HG02678 (cell line): ENCODE results near the gene BCAS3.

ENCODE experiments used
- ATAC-seq: cut with Tn5 transposase; IDR thresholded peaks from one replicate; pipeline ENCODE4 v1.9.1; 2021; ENCODE audit warnings: mild to moderate bottlenecking, moderate library complexity; ENCODE audit not compliant: unreplicated experiment

Gene BCAS3

DNA sequence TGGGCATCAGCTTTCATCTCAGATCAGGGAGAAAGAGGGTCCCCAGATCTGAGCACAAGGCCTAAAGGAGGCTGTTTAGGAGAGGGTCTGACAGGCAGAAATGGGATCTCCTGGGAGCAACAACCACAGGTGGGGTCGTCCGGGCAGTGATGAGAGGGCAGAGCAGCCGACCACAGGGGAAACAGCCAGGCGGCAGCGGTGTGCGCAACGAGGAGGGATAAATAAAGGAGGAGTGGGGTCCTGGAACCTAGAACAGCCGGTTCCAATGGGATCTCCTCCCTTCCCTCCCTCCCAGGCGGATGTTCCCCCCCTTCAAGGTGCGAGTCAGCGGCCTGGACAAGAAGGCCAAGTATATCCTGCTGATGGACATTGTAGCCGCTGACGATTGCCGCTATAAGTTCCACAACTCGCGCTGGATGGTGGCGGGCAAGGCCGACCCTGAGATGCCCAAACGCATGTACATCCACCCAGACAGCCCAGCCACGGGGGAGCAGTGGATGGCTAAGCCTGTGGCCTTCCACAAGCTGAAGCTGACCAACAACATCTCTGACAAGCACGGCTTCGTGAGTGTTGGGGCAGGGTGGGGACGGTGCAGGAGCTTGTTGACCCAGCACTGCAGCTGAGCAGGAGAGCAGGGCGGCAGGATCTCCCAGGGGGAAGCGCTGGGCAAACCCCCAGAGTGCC, 723.9 kb downstream of the BCAS3 start:
- ATAC-seq, result no peak

DNA sequence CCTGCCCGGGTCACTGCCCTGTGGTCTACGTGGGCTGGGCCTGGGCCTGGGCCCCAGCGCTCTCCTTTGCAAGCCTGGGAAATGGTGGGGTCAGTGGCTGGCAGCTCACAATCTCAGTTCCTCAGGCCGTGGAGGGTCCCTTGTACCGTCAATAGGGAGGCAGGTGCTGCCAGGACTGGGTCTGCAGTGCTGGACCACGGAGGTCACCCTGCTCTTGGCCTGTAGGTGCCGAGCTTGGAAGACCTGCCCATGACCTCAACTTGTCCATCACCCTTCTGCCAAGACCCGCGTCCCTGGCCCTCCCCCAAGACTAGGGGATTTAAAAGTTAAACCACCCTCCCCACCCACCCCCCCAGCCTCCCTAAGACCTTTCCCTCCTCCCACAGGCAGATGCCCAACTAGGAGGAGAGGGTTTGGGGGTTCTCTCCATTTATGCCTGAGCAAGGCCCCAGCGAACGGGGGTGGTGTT, 724.5 kb downstream of the BCAS3 start:
- no peak for ATAC-seq

DNA sequence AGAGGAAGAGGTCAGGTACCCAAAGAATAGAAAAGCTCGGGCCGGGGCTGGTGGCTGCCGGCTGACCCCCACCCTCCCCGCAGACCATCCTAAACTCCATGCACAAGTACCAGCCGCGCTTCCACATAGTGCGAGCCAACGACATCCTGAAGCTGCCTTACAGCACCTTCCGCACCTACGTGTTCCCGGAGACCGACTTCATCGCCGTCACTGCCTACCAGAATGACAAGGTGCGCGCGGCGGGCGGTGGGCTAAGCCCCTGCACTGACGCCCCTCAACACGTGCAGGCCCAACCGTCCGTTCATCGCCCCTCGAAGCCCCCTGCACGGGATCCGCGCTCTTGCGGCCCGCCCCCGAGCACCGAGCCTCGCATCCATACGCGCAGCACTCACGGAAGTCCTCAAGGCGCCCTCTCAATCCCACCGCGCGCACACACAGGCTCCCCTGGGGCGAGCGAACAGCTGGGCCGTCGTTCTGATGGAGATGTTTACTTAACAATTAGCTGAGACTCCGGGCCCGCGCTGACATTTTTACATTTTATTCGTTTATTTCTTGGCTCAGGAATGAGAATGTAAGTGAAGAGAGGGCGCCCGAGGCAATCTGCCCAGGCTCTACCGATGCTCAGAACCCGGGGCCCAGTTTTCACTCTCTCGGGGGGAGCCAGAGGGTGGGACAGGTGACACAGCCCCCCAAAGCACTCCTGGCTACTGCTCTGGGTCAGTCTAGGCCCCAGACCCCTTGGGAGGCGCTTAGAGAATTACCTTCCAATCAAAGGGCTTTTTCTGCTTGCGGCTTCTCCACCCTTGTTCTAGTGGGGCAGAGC, 725.5 kb downstream of the BCAS3 start:
- ATAC-seq, result no peak

DNA sequence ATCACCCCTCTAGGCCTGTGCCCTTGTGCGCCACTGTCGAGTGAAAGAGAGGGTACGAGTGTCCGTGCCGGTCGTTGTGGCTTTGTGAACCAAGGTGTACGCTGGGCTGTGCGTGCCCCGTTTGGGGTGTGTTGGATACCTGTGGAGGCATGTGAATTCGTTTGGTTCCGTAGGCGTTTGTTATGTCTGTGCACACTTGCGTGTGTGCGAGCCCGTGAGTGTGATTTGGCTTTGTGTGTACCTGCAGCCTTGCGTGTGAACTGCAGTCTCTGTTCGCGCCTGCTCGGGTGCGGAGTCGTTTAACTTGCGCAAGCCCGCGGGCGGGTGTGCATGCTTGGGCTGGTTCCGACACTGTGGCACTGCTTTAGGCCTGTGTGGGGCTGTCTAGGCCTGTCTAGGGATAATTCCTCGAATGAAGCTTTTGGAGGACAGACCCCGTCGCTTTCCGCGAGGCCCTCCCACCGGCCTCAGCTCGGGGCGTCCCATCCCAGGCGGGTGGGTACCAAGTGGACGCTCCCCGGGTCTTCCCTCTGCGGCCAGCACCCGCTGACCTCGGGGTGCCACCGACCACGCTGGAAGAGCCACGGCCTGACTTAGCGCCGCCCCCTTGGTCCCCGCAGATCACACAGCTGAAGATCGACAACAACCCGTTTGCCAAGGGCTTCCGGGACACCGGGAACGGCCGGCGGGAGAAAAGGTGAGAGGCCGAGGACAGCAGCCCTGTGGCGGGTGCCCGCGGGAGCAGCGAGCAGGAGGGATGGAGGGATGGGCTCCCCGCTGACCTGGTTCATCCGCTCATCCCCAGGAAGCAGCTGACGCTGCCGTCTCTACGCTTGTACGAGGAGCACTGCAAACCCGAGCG, 726.4 kb downstream of the BCAS3 start:
- no peak for ATAC-seq

DNA sequence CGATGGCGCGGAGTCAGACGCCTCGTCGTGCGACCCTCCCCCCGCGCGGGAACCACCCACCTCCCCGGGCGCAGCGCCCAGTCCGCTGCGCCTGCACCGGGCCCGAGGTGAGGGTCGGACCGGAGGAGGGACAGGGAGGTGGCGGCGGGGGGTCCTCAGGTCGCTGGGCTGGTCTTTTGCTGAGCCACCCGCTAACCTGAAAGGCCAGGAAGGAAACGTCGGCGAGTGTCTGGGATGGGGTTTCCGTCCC, 726.9 kb downstream of the BCAS3 start:
- ATAC-seq, result no peak

DNA sequence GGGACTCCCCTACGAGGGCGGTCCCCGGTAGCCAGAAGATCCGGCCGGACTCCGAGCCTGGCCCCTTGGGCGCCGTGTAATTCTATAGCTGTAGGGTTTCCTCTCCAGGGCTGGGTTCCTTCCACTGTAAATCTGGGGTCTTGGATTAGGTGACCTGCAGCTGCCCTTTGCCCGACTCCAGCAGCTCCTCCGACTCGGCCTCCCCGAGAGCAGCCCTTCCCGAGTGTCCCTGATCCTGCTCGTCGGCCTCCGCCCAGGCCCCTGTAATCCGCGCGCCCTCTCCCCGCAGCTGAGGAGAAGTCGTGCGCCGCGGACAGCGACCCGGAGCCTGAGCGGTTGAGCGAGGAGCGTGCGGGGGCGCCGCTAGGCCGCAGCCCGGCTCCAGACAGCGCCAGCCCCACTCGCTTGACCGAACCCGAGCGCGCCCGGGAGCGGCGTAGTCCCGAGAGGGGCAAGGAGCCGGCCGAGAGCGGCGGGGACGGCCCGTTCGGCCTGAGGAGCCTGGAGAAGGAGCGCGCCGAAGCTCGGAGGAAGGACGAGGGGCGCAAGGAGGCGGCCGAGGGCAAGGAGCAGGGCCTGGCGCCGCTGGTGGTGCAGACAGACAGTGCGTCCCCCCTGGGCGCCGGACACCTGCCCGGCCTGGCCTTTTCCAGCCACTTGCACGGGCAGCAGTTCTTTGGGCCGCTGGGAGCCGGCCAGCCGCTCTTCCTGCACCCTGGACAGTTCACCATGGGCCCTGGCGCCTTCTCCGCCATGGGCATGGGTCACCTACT, 727.4 kb downstream of the BCAS3 start:
- ATAC-seq, result no peak

DNA sequence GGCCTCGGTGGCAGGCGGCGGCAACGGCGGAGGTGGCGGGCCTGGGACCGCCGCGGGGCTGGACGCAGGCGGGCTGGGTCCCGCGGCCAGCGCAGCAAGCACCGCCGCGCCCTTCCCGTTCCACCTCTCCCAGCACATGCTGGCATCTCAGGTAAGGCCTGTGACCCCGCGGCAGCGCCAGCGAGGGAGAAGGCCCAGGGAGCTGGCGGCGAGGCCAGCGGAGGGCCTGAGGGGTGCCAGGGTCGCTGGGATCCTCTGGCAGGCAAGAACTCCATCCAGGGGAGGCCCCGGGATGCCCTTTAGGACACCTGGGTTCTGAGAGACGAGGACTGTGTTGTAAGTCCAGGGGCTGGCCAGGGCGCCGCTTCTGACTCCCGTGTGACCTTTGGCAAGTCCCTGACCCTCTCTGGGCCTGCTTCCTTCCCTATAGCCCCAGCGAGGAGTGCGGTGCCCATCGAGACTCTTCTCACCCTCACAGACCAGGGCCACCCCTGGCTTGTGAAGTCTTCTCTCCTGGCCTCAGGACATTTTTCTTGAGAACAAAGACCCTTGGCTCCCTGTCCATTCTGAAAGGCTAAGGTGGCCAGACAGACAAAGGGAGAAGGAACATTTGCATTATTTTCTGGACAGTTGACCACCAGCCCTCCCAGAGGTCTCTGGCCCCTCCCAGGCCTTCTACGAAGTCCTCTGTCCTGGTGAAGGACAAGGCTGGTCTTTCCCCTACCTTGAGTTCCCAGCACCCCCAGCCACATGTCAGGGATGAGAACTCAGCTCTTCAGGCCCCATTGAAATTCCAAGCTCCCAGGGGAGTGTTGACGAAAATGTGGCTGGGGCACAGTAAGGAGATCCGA, 728.3 kb downstream of the BCAS3 start:
- ATAC-seq, result no peak

DNA sequence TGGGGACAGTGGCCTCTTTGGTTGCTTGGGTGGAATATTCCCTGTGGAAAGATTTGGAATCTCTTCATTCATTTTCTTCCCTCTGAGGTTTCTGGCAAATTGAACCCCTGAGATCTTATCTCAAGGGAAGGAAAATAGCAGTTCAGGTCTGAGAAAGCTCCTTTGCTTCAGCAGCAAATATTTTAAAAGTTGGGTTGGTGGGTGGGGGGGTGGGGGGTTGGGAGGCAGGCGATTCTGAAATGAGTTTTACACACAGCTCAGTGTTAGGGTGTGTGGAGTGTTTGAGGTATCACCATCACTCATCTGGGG, 728.8 kb downstream of the BCAS3 start:
- no peak for ATAC-seq

DNA sequence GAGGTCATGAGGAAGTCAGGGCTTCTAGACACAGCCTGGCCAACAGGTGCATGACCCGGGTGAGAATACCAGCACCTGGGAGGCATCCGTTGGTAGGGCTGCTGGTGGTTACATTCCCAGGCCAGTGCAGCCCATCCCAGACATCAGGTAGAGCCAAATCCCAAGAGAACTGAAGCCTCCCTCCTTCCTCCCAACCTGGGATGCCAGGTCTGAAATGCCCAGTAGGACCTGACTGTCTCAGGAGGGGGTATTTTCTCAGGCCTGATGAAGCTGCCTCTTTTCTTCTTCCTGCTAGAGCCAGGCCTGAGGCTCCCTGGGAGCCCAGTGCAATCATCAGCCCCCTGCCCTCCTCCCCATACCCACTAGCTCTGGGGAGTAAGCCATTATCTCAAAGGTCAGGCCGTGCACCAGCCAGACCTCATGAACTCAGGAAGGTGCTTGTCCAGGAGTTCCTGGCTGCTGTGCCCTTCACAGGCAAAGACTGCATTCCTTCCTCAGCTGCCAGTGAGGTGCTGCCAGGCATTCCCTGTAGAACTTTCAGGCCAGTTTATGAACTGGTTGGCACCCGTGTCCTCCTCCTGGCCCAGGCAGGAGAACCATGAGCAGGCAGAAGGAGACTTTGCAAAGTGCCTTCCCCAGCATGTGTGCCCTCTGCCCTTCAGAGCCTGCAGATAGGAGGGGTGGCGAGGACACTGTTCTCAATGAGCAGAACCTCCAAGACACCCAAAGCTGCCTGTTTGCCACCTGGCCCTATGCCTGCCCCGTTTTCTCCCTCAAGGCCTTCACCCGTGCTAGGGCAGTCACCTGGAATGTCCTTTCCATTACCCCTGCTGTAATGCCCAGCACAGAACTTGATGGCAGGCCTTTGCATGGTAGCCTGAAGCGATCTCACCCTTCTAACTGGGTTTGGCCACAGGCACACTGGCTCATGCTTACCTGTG, 729.6 kb downstream of the BCAS3 start:
- ATAC-seq, result no peak

DNA sequence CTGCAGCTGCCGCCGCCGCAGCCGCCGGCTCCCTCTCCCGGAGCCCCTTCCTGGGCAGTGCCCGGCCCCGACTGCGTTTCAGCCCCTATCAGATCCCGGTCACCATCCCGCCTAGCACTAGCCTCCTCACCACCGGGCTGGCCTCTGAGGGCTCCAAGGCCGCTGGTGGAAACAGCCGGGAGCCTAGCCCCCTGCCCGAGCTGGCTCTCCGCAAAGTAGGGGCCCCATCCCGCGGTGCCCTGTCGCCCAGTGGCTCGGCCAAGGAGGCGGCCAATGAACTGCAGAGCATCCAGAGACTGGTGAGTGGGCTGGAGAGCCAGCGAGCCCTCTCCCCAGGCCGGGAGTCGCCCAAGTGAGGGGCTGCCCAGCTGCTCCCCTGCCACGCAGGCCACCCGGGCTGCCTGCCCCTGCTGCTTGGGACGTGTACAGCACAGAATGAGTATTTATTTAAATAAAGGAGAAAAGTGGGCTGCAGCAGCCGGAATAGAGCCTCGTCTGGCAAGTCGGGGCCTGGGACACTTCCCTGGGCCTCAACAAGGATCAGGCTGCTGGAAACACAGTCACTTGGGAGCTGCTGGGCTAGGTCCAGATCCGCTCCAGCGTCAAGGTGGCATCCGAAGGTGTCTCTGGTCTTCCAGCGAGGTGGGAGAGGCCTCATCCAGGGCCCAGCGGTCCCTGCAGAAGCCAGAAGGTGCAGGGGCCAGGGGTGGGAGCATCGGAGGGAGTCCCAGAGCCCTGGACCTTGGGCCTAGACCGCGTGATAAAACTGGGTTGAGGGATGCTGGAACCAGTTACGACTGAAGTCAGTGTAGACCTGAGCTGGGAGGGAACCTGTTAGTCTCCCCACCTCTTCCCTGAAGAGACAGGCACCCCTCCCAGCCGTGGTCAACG, 730.7 kb downstream of the BCAS3 start:
- no peak for ATAC-seq

DNA sequence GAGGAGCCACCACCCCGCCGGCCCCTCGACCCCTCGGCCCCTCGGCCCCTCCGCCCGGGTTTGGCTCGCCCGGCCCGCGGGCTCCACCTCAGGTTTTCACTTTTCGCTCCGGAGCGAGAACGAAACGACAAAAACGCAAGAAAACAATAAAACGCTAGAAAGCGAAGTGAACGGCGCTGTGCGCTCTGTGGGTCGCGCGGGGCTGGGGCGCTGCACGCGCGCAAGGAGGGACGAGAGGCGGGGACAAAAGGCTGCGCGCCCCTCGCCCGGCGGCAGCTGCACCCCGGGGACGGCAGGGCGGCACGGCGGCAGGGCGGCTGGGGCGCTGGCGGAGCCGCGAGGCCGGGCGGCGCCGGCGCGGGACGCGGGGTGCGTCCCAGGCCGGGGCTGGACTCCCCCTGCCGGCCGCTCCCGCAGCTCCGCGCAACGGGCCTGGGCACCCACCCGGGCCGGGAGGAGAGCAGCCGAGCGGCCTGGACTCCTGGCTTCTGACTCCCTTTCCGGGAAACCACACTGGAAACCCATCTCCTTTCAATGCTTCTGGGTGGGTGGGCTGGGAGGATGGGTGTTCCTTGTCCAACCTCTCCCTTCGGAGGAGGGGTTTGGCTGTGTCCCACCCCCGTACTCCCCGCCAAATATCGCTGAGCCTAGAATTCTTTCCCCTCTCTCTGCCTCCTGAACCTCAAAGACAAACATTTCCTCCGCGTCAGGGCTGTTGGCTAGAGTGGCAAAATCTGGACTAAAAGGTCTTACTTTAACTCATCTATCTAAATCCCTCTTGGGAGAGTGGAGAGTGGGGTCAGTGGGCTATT, 731.9 kb downstream of the BCAS3 start:
- ATAC-seq, result no peak

DNA sequence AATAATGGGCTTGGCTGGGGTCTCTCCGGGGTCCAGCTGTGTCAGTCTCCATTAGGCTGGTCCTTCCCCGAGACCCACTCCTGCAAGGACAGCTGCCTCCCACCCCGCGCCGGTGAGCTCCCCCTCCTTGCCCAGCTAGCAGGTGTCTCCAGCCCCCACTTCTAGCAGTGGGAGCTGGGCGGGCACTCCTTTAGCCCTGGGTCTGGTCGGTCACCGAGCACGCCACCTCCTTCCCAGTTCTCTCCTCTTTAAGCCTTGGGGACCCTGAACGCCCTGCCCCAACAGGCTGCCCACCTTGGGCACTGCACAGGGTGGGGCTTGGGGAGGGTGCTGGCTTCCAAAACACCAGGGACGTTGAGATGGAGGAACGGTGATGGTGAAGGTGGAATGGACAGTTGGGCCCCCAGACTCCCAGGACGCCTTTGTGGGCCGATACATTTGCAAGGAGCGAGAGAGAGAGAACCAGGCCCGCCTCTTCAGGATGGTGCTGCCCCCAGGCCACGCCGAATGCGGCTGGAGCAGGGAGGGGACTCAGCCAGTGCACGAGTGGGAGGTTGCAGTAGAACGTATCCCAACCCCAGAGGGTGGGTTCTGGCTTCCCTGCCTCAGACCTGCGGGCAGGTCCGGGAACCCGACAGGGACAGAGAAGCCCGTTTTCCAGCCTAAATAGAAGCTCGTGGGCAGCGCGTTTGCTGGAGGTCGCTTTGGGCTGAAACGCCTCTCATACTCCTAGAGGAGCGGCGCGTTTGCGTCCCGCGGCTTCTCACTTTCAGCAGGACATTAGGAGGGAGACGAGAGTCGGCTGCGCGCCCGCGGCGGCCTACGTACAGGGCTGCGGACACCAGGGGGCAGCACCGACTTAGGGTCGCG, 732.7 kb downstream of the BCAS3 start:
- no peak for ATAC-seq

DNA sequence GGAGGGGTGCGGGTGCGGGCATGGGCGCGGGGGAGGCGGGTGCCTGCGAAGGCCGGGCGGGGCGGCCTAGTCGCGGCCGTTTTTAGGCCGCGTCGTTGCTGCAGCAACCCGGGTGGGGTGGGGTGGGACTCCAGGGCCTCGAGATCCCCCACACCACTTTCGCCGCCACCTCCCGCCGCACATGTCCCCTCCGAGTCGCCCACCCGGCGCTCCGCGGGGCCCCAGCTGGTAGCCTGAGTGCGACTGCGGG, 733.3 kb downstream of the BCAS3 start:
- ATAC-seq, result no peak

DNA sequence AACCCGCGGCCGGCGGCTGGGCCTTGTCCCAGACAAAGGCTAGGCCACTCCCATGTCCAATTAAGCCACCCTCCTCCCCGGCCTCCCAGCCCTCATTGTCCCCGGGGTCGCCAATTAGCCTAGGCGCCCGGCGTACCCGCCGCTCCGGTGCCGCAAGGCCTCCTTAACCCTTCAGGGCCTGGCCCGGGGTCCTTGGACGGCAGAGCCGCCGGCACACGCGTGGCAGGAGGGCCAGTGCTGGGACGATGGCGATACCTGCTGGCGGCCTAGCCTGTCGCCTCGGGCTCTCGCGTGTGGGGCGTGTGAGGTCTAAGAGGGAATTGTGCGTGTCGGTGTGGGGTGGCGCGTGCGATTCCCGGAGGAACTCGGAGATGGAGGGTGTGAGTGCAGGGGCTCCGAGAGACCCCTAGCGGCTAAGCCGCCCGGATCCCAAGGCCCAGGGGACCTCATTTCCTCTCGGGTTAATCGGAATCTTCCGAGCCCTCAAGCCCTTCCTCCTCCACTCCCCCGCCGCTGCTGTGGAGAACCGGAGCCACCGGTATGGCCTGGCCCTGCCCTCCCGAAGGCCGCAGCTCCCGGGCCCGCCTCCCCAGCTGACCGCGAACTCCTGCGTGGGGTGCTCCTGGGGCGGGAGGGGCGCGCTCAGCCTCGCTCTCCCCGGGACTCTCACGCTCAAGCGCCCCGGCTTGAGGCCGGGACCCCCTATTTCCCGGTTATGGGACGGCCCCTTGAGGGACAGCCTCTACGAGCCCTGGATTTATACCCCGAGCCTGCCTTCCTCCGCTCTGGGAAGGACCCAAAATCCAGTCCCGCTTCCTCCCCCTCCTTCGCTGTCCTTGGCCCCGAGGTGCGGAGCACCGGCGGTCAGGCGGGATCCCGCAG, 733.9 kb downstream of the BCAS3 start:
- ATAC-seq, result peak; percentile 11

DNA sequence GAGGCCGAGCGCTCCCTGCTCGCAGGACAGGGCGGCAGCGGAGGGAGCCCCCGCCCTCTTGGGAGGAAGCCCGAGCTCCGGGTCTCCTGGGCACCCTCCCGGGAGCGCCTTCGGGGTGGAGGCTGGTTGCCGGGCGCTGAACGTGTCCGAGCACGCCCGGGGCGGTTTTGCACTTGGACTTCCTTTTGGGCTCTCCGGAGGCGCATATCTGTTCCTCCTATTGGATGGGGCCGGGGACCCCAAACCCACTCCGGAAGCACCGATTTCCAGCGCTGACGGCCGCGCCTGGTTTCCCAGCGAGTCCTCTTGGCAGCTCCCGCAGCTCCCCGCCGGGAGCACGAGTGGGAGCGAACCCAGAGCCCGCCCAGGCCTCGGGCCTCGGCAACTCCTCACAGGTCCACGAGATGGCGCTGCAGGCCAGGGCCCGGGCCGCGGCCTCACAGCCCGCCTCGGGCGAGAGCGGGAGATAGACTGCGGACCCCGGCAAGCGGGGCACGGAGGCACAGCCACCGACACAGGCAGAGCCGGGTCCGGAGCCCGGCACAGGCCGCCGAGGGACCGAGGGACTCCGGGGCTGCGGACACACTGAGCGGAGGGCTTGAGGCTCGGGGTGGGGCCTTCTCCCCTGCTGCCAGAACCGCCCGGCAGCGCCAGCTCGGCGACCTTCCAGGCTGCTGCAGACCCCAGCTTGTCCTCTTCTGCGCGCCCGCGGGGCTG, 734.6 kb downstream of the BCAS3 start:
- peak; percentile 54 for ATAC-seq
